NCI-H1105 (cell line): ENCODE results near the gene HPS1.

Experiments
- DNase-seq: peaks from one replicate; lab custom pipeline; 2025; lab: John Stamatoyannopoulos, UW

The HPS1 gene

GRCh38 chr10:98446661-98447221 lies at the start of gene HPS1:
TSS of gene HPS1 (minus strand) at chr10:98446935. CDS start at chr10:98443240, 3,695 bp downstream.
- DNase-seq, result peak; percentile 23

GRCh38 chr10:98492763-98493162 lies 46.0 kb upstream of the HPS1 start:
- no peak for DNase-seq

DNA sequence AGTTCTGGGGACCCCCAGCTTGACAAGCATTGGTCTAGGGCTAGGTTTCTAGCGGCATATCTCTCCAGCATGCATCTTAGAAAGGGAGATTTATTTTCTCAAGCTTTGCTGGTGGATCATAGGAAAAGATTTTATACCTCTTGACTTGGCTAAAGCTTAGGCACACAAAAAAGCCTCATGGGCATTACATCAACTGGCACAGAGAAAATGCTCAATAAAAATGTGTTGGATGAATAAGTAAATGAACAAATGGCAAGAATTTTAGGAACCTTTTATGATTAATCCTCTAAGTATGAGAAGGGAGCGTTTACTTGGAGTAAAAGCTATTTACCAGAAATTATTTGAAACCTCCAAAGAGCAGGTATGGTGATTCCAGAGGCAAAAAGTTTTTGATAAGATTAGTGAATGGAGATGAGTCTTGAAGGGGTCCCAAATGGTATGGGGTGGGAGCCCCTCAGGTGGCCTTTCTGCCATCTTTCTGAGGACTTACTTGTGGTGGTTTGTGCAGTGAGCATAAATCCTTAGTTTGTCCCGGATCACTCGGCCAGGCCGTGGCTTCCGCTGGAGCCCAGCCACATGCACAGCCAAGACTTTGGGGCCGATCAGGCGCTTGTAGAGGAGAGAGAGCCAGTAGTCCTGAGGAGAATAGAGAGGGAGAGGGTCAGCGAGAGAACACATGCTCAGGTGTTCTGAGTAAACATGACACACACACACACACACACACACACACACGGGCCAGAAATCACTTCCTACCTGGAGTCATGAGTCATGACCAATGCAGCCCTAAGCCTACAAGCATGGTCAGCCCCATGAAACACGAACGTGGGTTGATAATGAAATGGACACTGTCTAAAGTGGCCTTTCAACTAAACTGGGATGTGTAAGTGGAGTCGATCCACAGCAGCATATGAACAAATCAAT lies 43.1 kb upstream of the HPS1 start:
- no peak for DNase-seq

DNA sequence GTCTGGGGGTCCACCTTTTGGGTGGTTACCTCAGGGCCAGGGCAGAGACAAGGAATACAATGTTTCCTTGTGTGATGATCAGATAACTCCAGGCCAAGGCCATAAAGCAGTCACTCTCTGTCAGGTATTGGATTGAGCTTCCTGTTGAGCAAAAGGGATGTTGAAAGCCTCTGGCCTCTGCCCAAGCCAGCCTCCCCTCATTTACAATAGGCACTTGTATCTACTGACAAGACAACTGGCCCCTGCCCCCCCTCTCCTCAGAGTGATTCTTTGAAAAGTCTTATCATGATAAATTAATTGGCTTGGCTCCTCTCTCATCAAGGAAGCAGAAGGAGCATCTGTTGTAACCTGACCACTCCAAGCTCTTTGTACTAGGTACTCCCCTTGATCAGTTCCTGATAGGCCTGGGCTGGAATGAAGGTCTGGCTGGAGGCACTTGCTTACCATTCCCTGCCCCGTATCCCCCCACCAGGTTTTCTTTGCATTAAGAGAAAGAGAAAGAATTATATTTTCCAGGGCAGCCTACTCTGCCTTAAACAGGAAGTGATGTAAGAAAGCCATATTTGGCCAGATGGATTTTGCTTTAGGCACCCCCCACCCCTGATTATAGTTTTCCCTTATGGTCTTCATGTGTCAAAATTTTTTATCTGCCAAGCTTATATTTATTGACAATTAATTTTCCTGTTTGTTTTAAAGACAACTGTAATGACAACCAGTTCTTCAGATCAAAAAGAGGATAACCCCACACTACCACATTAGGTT lies 42.1 kb upstream of the HPS1 start:
- no peak for DNase-seq

DNA sequence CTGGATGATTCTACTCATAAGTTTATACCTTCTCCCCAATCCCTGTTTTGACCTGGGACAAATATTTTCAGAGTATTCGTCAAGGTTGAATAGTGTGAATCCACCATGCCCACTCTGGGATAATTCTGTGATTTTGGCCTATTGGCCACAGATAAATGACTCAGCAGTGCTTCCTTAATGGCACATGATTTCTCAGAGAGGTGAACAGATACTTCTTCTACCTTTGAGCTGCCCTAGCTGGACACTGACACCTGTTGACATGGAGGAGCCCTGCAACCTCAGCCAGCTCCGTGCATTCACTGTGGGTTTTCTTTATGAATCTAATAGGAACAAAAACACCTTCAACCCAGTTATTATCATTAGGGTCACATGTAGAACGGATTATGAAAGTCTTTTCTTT lies 40.9 kb upstream of the HPS1 start:
- DNase-seq, result no peak

- DNase-seq, result no peak
Measured at GRCh38 chr10:98486421-98486820, 39.7 kb upstream of the HPS1 start.

- no peak for DNase-seq
Measured at GRCh38 chr10:98485959-98486358, 39.2 kb upstream of the HPS1 start.

DNA sequence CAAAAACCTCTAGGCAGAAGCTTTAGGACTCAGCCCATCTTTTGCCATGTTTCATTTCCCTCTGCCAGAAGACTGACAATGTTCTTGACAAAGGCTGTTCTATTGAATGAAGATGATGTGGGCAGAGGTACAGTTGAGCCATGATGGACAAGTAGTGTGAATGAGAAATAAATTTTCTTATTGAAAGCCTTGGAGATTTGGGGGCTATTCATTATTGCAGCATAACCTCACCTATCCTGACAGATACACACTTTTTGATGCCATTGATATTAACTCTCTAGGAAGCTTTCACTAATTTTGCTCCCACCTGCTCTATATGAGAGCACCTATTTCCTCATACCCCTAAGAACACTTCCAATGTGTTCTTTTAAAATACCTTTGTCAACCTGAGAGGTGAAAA lies 36.9 kb upstream of the HPS1 start:
- no peak for DNase-seq

DNA sequence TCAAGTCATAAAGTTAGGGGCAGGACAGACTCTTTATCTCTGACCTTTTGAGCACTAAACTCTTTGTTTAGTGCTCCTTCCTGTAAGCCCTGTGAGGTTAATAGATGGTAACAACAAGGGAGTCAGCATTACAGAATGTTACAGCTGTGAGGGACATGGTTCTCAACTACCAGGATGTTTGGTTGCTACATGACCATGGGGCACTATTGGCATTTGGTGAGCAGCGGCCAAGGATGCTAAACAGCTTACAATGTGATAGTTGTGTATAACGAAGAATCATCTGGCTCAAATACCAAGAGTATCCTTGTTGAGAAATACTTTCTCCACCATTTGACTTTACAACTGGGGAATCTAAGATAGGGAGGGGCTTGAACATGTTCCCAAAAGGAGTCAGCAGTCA lies 35.4 kb upstream of the HPS1 start:
- DNase-seq, result no peak

- no peak for DNase-seq
Measured at GRCh38 chr10:98481404-98481945, 34.7 kb upstream of the HPS1 start.

DNA sequence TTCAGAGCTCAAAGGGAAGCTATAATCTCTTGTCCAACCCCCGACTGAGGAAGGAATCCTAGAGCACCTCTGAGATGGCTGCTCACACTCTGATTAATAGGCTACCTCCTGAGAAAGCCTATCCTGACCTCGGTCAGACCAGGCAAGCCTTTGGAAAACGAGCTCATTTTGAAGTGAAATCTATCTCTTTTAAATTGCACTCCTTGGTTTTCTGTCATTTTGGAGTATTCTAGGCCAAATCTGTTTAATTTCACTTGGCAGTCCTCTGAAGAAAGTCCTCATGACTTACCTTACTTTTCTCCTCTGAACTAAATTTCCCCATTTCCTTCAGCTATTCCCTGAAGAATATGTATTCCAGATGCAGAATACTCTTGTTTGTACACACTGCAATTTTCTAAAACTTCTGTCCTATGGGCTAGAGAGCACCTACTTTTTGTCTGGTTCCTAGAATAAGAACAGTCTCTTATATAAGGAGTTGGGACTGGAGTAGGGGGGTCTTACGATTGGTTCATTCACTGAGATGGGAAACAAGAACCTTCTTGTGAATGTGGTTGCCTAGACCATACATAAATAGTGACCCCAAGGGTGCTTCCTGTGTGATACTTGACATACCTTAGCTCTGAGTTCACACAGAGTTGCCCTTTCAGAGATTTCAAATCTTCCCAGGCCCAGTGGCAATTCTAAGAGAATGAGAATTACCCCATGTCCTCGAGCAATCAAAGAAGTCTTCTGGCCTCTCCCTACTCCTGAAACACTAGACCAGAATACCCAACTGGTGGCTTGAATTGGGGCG lies 31.9 kb upstream of the HPS1 start:
- DNase-seq, result no peak

GRCh38 chr10:98477861-98478260 lies 31.1 kb upstream of the HPS1 start:
- DNase-seq, result no peak

- no peak for DNase-seq
Measured at GRCh38 chr10:98474628-98475027, 27.9 kb upstream of the HPS1 start.

- no peak for DNase-seq
Measured at GRCh38 chr10:98472196-98472595, 25.5 kb upstream of the HPS1 start.

- DNase-seq, result no peak
Measured at GRCh38 chr10:98470850-98471249, 24.1 kb upstream of the HPS1 start.

GRCh38 chr10:98469001-98469931 lies 22.5 kb upstream of the HPS1 start:
- DNase-seq, result no peak

DNA sequence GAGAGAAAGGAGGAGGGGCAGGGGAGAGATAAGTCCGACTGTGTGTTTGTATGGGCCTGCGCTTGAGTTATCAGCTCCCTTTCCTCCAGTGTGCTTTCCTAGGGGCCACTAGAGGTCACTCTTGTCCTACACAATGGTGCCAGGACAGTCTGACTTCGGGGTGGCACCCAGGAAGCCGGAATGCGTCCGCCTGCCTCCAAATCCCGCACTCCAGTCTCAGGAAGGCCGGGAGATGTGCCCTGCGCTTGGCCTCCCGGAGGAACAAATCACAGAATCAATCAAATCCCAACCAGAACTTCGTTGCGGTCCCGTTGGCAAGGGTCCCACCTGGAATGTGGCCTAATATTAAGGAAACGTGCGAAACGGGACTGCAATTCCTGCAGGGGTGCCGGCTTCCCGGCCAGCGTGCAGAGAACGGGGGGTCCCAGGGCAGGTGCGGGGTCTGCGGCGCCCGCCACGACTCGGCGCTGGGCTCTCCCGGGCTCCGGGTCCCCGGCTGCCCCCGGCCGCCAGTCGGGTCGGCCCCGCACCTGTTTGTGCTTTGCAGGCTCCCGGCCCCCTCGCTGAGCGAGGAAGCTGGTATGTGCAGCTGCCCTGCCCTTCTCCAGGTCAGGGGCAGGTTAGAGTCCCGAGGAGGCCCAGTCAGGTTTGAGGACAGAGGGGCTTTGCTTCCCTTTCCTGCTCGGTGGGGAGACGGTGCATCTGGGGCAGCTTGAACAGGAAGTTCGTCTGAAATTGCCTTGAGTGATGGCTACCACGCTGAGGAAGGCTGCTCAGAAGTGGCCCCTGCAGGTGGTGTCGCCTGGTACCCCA lies 21.0 kb upstream of the HPS1 start:
- DNase-seq, result peak; percentile 72

- DNase-seq, result no peak
Measured at GRCh38 chr10:98466861-98467505, 20.2 kb upstream of the HPS1 start.

- no peak for DNase-seq
Measured at GRCh38 chr10:98465866-98466265, 19.1 kb upstream of the HPS1 start.
